Measurements from ENCODE around the gene PCDHGA11. TPM values are rescaled to one million over a fixed set of nuclear protein-coding genes. Genes with fewer than 3 reads are reported as not detected.

PCDHGA11 gene
- under 1 TPM in 1 of 2 experiments, not detected in 1; 0.05 TPM for total RNA-seq

DNA sequence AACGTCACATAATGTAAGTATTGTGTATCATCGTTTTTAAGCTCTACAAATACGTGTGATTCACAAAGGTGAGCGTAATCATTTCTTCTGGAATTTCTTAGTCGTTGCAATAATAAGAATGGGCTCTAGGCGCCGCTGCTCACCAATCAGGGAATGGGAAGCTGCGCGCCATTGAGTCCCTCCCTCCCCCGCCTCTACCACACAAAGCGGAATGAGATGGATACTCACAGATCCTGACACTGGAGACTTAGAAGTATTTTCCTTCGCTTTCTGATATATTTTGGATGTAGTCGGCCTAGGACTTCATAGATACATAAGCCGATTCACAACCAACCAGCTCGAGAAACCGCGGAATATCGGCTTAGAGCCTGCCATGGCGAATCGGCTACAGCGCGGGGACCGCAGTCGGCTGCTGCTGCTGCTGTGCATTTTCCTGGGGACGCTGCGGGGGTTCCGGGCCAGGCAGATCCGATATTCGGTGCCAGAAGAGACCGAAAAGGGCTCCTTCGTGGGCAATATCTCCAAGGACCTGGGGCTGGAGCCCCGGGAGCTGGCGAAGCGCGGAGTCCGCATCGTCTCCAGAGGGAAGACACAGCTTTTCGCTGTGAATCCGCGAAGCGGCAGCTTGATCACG, at the start of gene PCDHGA11:
TSS of gene PCDHGA11 (plus strand) at position 197 of the 634 bp plus-strand sequence. CDS start at position 374, 177 bp downstream.

DNA sequence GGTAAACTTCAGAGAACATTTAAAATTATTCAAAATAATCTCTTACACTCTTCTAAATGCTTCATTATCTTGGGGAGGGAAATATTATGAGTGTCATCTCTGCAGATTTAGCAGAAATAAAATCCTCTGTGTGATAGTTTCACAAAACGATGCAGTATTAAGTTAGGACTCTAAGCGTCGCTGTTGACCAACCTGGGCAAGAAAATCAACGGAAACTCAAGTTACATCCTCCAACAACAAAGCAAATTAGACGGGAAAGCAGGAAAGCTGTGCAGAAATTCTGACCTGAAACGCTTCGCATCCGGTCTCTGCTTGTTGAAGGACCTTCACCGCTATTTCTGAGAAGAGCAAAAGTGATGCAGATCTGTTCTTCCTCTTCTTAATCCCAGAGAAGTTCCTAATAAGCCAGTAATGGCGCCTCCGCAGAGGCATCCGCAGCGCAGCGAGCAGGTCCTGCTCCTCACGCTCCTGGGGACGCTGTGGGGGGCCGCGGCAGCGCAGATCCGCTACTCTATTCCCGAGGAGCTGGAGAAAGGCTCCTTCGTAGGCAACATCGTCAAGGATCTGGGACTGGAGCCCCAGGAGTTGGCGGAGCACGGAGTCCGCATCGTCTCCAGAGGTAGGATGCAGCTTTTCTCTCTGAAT, 47.1 kb upstream of the PCDHGA11 start, which contains the start of gene PCDHGA6:
TSS of gene PCDHGA6 (plus strand) at position 219 of the 645 bp plus-strand sequence. CDS start at position 412, 193 bp downstream.

DNA sequence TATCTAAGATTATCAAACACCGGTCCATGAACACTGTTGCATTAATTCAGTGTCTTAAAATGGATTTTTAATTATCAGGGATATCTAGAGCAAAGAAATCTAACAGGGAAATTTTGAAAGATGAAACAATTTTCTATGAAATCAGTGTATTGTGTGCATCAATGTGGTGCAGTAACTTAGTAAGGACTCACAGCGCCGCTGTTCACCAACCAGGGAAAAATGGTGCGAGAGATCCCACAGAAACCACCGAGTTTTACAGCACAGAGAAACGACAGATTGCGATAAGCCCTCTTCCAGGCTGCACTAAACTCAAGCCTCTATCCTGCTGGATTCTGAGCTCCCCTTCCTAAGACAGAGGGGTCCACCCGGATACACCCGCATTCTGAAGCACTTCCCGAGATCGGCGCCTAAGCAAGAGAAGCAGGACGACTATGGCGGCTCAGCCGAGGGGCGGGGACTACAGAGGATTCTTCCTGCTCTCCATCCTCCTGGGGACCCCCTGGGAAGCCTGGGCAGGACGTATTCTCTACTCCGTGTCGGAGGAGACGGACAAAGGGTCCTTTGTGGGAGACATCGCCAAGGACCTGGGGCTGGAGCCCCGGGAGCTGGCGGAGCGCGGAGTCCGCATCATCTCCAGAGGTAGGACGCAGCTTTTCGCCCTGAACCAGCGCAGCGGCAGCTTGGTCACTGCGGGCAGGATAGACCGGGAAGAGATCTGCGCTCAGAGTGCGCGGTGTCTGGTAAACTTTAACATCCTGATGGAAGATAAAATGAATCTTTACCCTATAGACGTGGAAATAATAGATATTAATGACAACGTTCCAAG, 38.2 kb upstream of the PCDHGA11 start, which contains the start of gene PCDHGA7:
TSS of gene PCDHGA7 (plus strand) at position 274 of the 826 bp plus-strand sequence. CDS start at position 432, 158 bp downstream.

DNA sequence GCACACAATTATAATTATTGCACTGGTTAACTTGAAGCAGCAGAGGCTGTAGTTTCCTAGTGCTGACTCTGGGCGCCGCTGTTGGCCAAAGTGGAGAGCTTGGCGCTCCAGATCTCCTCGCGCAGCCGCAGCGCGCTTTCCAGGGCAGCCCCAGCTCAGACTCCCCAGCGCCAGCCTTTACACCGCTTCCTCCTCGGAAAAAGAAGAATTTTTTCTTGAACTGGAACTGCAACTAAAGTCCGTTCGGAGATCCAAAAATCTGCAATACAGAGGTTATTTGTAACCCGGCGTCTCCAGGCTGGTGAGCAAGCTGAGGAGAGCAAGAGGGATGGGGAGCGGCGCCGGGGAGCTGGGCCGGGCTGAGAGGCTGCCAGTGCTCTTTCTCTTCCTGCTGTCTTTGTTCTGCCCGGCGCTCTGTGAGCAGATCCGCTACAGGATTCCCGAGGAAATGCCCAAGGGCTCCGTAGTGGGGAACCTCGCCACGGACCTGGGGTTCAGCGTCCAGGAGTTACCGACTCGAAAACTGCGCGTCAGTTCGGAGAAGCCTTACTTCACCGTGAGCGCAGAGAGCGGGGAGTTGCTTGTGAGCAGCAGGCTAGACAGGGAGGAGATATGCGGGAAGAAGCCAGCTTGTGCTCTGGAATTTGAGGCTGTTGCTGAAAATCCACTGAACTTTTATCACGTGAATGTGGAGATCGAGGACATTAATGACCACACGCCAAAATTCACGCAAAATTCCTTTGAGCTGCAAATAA, 33.1 kb upstream of the PCDHGA11 start, which contains the start of gene PCDHGB4:
TSS of gene PCDHGB4 (plus strand) at position 142 of the 755 bp plus-strand sequence. CDS start at position 329, 187 bp downstream.

DNA sequence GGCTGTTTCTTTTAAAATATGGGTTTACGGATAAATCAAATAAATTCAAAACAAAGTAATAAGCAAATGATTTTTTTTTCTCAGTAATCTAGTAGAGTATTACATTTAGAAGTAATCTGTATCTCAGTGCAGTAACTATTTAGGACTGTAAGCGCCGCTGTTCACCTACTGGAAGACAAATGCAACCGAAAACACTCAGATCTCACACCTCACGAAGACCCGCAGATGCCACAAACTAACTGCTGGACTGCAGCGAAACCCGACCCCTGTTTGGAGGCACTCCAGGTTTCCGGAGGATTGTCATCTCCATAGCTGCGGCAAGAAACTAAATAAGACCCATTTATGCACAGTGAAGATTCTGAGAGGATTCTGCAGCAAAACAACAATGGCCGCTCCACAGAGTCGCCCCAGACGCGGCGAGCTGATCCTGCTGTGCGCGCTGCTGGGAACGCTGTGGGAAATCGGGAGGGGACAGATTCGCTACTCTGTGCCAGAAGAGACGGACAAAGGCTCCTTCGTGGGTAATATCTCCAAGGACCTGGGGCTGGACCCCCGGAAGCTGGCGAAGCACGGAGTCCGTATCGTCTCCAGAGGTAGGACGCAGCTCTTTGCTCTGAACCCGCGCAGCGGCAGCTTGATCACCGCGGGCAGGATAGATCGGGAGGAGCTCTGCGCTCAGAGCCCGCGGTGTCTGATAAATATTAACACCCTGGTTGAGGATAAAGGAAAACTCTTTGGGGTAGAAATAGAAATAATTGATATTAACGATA, 28.2 kb upstream of the PCDHGA11 start, which contains the start of gene PCDHGA8:
TSS of gene PCDHGA8 (plus strand) at position 205 of the 770 bp plus-strand sequence. CDS start at position 386, 181 bp downstream.

DNA sequence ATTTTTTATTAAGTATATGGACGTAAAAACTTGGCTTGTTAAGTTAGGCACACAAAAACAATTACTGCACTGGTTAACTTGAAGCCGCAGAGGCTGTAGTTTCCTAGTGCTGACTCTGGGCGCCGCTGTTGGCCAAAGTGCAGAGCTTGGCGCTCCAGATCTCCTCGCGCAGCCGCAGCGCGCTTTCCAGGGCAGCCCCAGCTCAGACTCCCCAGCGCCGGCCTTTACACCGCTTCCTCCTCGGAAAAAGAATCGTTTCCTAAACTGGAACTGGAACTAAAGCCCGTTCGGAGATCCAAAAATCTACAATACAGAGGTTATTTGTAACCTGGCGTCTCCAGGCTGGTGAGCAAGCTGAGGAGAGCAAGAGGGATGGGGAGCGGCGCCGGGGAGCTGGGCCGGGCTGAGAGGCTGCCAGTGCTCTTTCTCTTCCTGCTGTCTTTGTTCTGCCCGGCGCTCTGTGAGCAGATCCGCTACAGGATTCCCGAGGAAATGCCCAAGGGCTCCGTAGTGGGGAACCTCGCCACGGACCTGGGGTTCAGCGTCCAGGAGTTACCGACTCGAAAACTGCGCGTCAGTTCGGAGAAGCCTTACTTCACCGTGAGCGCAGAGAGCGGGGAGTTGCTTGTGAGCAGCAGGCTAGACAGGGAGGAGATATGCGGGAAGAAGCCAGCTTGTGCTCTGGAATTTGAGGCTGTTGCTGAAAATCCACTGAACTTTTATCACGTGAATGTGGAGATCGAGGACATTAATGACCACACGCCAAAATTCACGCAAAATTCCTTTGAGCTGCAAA, 22.9 kb upstream of the PCDHGA11 start, which contains the start of gene PCDHGB5:
TSS of gene PCDHGB5 (plus strand) at position 192 of the 796 bp plus-strand sequence. CDS start at position 373, 181 bp downstream.

DNA sequence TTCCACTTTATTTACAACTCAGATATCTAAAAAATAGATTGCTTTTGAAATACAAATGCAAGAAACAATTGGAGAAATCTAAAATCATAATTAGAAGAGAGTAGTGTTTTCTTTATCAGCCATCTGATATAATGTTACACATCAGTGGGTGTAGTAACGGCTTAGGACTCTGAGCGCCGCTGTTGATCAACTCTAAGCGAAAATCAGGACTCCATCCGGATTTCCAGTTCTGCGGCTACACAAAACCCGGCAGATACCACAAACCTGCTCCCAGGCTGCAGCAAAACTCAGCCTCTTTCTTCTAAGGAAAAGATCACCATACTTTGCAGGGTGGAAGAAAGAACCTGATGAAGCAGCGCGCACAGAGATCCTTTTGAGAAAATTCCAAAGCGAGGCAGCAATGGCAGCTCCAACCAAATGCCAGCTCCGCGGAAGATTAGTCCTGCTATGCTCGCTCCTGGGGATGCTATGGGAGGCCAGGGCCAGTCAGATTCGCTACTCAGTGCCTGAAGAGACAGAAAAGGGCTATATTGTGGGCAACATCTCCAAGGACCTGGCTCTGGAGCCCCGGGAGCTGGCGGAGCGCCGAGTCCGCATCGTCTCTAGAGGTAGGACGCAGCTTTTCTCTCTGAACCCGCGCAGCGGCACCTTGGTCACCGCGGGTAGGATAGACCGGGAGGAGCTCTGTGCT, 18.2 kb upstream of the PCDHGA11 start, which contains the start of gene PCDHGA9:
TSS of gene PCDHGA9 (plus strand) at position 226 of the 691 bp plus-strand sequence. CDS start at position 401, 175 bp downstream.

DNA sequence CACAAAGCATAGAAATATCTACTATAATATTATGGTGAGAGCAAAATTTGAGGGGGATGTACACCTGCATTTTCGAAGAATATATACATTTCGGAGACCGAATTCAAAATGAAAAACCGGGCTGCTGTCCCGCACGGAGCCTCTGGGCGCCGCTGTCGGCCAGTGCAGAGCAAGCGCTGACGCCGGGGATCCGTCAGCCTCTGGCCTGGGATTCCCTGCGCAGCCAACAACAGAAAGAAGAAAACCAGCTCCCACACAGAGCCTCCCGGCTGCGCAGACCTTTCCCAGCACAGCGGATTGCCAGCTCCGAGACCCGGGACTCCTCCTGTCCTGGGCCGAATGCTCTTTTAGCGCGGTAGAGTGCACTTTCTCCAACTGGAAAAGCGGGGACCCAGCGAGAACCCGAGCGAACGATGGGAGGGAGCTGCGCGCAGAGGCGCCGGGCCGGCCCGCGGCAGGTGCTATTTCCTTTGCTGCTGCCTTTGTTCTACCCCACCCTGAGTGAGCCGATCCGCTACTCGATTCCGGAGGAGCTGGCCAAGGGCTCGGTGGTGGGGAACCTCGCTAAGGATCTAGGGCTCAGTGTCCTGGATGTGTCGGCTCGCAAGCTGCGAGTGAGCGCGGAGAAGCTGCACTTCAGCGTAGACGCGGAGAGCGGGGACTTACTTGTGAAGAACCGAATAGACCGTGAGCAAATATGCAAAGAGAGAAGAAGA, 12.9 kb upstream of the PCDHGA11 start, which contains the start of gene PCDHGB6:
TSS of gene PCDHGB6 (plus strand) at position 232 of the 716 bp plus-strand sequence. CDS start at position 414, 182 bp downstream.

DNA sequence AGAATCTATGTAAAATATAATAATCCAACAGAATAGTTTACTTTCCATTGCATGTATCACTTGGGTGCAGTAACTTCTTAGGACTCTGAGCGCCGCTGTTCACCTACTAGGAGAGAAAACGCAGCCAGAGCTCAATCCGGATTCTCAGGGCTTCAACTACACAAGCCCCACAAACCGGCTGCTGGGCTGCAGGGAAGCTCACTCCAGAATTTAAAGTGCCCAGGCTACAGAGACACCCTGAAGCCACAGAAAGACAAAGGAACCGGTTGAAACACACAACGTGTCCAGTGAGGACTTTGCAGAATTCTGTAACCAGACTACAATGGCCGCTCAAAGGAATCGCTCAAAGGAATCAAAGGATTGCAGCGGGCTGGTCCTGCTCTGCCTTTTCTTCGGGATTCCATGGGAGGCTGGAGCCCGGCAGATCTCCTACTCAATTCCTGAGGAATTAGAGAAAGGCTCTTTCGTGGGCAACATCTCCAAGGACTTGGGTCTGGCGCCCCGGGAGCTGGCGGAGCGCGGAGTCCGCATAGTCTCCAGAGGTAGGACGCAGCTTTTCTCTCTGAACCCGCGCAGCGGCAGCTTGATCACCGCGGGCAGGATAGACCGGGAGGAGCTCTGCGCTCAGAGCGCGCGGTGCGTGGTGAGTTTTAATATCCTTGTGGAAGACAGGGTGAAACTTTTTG, 7.9 kb upstream of the PCDHGA11 start, which contains the start of gene PCDHGA10:
TSS of gene PCDHGA10 (plus strand) at position 134 of the 686 bp plus-strand sequence. CDS start at position 323, 189 bp downstream.

DNA sequence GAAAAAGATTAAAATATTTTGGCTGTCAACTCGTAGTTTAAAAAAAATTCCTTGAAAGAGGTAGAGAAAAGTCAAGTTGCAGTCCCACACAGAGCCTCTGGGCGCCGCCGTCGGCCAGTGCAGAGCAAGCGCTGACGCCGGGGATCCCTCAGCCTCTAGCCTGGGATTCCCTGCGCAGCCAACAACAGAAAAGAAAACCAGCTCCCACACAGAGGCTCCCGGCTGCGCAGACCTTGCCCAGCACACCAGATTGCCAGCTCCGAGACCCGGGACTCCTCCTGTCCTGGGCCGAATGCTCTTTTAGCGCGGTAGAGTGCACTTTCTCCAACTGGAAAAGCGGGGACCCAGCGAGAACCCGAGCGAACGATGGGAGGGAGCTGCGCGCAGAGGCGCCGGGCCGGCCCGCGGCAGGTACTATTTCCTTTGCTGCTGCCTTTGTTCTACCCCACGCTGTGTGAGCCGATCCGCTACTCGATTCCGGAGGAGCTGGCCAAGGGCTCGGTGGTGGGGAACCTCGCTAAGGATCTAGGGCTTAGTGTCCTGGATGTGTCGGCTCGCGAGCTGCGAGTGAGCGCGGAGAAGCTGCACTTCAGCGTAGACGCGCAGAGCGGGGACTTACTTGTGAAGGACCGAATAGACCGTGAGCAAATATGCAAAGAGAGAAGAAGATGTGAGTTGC, 3.2 kb upstream of the PCDHGA11 start, which contains the start of gene PCDHGB7:
TSS of gene PCDHGB7 (plus strand) at position 184 of the 679 bp plus-strand sequence. CDS start at position 367, 183 bp downstream.

DNA sequence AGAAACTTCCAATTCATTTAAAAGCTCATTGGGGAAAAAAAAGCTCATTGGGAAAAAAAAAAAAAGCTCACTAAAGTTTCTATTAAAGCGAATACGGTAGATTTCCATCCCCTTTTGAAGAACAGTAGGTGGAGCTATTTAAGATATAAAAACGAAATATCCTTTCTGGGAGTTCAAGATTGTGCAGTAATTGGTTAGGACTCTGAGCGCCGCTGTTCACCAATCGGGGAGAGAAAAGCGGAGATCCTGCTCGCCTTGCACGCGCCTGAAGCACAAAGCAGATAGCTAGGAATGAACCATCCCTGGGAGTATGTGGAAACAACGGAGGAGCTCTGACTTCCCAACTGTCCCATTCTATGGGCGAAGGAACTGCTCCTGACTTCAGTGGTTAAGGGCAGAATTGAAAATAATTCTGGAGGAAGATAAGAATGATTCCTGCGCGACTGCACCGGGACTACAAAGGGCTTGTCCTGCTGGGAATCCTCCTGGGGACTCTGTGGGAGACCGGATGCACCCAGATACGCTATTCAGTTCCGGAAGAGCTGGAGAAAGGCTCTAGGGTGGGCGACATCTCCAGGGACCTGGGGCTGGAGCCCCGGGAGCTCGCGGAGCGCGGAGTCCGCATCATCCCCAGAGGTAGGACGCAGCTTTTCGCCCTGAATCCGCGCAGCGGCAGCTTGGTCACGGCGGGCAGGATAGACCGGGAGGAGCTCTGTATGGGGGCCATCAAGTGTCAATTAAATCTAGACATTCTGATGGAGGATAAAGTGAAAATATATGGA, 9.7 kb downstream of the PCDHGA11 start, which contains the start of gene PCDHGA12:
TSS of gene PCDHGA12 (plus strand) at position 176 of the 782 bp plus-strand sequence. CDS start at position 429, 253 bp downstream.

Measured in activated naive CD4-positive, alpha-beta T cell treated with anti-CD3 and anti-CD28 coated beads, Interleukin-2, amount 10 ng/mL, durations not matched to agents 5 hours and 36 hours (primary cell).